Measurements from ENCODE around the gene WNT7B. TPM values are rescaled to one million over a fixed set of nuclear protein-coding genes. Genes with fewer than 3 reads are reported as not detected.

Gene WNT7B
- total and polyA plus RNA-seq, 2 donors (not counting 1 experiment from before 2014, with no cell fraction given), result 0.22 to 0.67 TPM

- intact Hi-C loops (cut with micrococcal nuclease), result no loop called here
- Histone ChIP-seq H3K4me3 (ENCODE audit: control extremely low read depth in 1 of 5, extremely low read depth in 1 of 5, insufficient read depth in 1 of 5, low read depth in 2 of 5, low read length in 4 of 5) (no peak overlapping the region), H3K9me3 (ENCODE audit: control extremely low read depth in 1 of 3, control insufficient read depth in 2 of 3, insufficient read depth in 1 of 3, low read length in 2 of 3) (no peaks in the 10 kb centered on the region), H3K9ac (ENCODE audit: low read length) (no peak overlapping the region), H3K79me2 (ENCODE audit: control insufficient read depth, insufficient read depth, low read length) (no peaks in the 10 kb centered on the region), H2AFZ (ENCODE audit: insufficient read depth, low read depth, low read length, poor library complexity, severe bottlenecking) (no peak overlapping the region), H4K20me1 (ENCODE audit: control insufficient read depth, insufficient read depth, low read length, poor library complexity, severe bottlenecking) (no peaks in the 10 kb centered on the region), H3K27me3 (replicated peaks in 1 of 4; ENCODE audit: control extremely low read depth in 1 of 4, control insufficient read depth in 3 of 4, insufficient read depth in 4 of 4, low read length in 3 of 4) (peaks cover 0 to 12% (median 0%) of the 10 kb centered on the region in 4 experiments), H3K36me3 (replicated peaks in 1 of 2; ENCODE audit: control extremely low read depth in 1 of 2, control insufficient read depth in 1 of 2, extremely low read depth in 1 of 2, insufficient read depth in 2 of 2, low read length in 1 of 2) (no peaks in the 10 kb centered on the region), H3K27ac (ENCODE audit: low read length in 2 of 2) (no peak overlapping the region), H3K4me2 (replicated peaks; ENCODE audit: low read depth, low read length, poor library complexity, severe bottlenecking) (no peak overlapping the region), H3K4me1 (ENCODE audit: control insufficient read depth in 2 of 2, insufficient read depth in 2 of 2, low read length in 2 of 2) (no peaks in the 10 kb centered on the region)
- H3K9me3 Mint-ChIP-seq (ENCODE audit: insufficient read depth), result no peaks in the 10 kb centered on the region
- ChIA-PET CTCF (no interaction called here), POLR2A (no interaction called here)
- DNase-seq (no peak), ATAC-seq (ENCODE audit: low read depth) (no peak)
- no peak overlapping the region for H3K27ac Mint-ChIP-seq
- TF ChIP-seq EZH2 (IDR thresholded peaks at IDR 0.05; ENCODE audit: borderline replicate concordance, insufficient read depth, low read depth, low read length, poor library complexity, severe bottlenecking), result no peak
- no peak for TF ChIP-seq CTCF (IDR thresholded peaks at IDR 0.05)
- H3K4me1 Mint-ChIP-seq, result no peaks in the 10 kb centered on the region
- WGBS (ENCODE audit: insufficient coverage), result 85% methylated on average over 4 of the region's 10 CpGs
- no peak overlapping the region for H3K4me3 Mint-ChIP-seq
- H3K27me3 Mint-ChIP-seq, result peaks cover 24% of the 10 kb centered on the region
Measured at GRCh38 chr22:45928726-45929368, 48.1 kb downstream of the WNT7B start.

GRCh38 chr22:45927059-45927458 is 49.9 kb downstream of the WNT7B start:
- POLR2A ChIA-PET, result no interaction called here
- no peak overlapping the region for H3K4me2 ChIP-seq (replicated peaks; ENCODE audit: low read depth, low read length, poor library complexity, severe bottlenecking)
- WGBS (ENCODE audit: insufficient coverage), result 80% methylated on average over 6 of the region's 9 CpGs

More at GRCh38 chr22:45927059-45927458, 49.9 kb downstream of the WNT7B start:
- Histone ChIP-seq H3K4me3 (ENCODE audit: control extremely low read depth in 1 of 5, extremely low read depth in 1 of 5, insufficient read depth in 1 of 5, low read depth in 2 of 5, low read length in 4 of 5) (no peak overlapping the region), H3K27ac (ENCODE audit: low read length in 2 of 2) (no peak overlapping the region), H3K4me1 (ENCODE audit: control insufficient read depth in 2 of 2, insufficient read depth in 2 of 2, low read length in 2 of 2) (no peaks in the 10 kb centered on the region), H3K27me3 (replicated peaks in 1 of 4; ENCODE audit: control extremely low read depth in 1 of 4, control insufficient read depth in 3 of 4, insufficient read depth in 4 of 4, low read length in 3 of 4) (peaks cover 0 to 5% (median 0%) of the 10 kb centered on the region in 4 experiments), H3K79me2 (ENCODE audit: control insufficient read depth, insufficient read depth, low read length) (no peaks in the 10 kb centered on the region), H4K20me1 (ENCODE audit: control insufficient read depth, insufficient read depth, low read length, poor library complexity, severe bottlenecking) (no peaks in the 10 kb centered on the region), H3K36me3 (replicated peaks in 1 of 2; ENCODE audit: control extremely low read depth in 1 of 2, control insufficient read depth in 1 of 2, extremely low read depth in 1 of 2, insufficient read depth in 2 of 2, low read length in 1 of 2) (no peaks in the 10 kb centered on the region), H3K9me3 (ENCODE audit: control extremely low read depth in 1 of 3, control insufficient read depth in 2 of 3, insufficient read depth in 1 of 3, low read length in 2 of 3) (no peaks in the 10 kb centered on the region), H2AFZ (ENCODE audit: insufficient read depth, low read depth, low read length, poor library complexity, severe bottlenecking) (no peak overlapping the region), H3K9ac (ENCODE audit: low read length) (no peak overlapping the region)
- no peak for TF ChIP-seq EZH2 (IDR thresholded peaks at IDR 0.05; ENCODE audit: borderline replicate concordance, insufficient read depth, low read depth, low read length, poor library complexity, severe bottlenecking)
- no peak for TF ChIP-seq CTCF (IDR thresholded peaks at IDR 0.05)
- intact Hi-C loops (cut with micrococcal nuclease), result no loop called here
- Mint-ChIP-seq H3K27me3 (peaks cover 12% of the 10 kb centered on the region), H3K9me3 (ENCODE audit: insufficient read depth) (no peaks in the 10 kb centered on the region), H3K4me3 (no peak overlapping the region), H3K27ac (no peak overlapping the region), H3K4me1 (no peaks in the 10 kb centered on the region)
- no peak for ATAC-seq (ENCODE audit: low read depth)
- DNase-seq, result no peak
- CTCF ChIA-PET, result no interaction called here

All from B cell (primary cell).